Measurements from ENCODE around the gene RNF8. TPM values are rescaled to one million over a fixed set of nuclear protein-coding genes. Genes with fewer than 3 reads are reported as not detected.
A peak's percentile ranks its signal among the peaks of the same experiment; 100 is the strongest.

The RNF8 gene
- total RNA-seq, 1 donor from 2014 or later: 18.0 TPM

DNA sequence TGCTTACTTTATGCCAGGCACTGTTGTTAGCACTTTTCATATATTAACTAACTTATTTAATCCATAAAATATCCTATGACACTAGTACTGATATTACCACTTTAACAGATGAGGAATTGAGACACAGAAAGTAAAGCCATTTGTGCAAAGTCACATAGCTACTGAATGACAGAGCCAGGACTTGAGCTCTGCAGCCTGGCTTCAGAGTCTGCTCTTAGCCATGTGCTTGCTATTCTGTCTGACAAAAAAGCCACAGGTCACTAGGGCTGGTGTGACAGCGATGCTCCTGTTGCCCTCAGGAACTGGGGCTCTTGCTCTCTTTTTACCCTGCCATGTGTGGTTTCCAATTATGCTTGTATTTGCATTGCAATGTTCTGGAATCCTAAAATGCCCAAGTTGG lies 44.7 kb upstream of the RNF8 start:
- TF ChIP-seq, protein P1, sequence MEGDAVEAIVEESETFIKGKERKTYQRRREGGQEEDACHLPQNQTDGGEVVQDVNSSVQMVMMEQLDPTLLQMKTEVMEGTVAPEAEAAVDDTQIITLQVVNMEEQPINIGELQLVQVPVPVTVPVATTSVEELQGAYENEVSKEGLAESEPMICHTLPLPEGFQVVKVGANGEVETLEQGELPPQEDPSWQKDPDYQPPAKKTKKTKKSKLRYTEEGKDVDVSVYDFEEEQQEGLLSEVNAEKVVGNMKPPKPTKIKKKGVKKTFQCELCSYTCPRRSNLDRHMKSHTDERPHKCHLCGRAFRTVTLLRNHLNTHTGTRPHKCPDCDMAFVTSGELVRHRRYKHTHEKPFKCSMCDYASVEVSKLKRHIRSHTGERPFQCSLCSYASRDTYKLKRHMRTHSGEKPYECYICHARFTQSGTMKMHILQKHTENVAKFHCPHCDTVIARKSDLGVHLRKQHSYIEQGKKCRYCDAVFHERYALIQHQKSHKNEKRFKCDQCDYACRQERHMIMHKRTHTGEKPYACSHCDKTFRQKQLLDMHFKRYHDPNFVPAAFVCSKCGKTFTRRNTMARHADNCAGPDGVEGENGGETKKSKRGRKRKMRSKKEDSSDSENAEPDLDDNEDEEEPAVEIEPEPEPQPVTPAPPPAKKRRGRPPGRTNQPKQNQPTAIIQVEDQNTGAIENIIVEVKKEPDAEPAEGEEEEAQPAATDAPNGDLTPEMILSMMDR (conservative IDR thresholded peaks at IDR 0.05; ENCODE audit: low read depth, low read length): no peak
- no peak for DNase-seq (ENCODE audit: low read depth)
- no peak overlapping the region for H3K4me3 ChIP-seq (ENCODE audit: low read depth, low read length)

DNA sequence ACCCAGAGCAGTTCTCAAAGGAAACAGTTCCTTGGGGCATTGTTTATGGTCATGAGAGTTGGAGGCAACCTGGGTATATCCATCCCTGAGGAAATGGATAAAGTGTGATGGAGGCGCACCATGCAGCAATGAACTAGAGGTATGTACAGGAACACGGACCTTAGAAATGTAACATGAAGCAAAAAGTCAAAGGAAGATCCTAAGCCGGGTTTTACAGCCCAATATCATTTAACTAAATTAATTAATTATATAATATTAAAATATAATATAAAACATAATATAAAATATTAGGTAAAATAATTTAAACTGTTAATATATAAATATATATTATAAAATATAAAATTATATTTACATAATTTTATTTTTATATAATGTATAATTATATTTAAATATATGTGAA lies 44.1 kb upstream of the RNF8 start:
- H3K4me3 ChIP-seq (ENCODE audit: low read depth, low read length): no peak overlapping the region
- TF ChIP-seq, protein P1 (conservative IDR thresholded peaks at IDR 0.05; ENCODE audit: low read depth, low read length): no peak
- no peak for DNase-seq (ENCODE audit: low read depth)

DNA sequence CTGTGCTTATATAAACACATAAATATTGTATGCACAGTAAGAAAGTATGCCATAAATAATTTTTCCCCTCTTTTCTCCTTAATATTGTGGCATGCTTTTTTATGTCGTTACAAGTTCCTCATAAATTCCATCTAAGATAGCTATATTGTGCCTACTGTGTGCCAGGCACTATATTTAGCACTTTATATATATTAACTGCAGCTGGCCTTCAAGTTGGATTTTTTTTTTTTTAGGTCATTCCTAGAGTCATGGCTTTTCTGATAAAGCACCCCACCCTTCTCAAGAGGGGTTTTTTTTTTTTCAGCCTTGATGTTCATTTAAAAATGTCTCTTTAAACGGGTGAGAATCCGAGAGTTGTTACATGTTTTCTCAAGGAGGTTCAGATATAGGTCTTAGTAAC lies 42.8 kb upstream of the RNF8 start:
- H3K4me3 ChIP-seq (ENCODE audit: low read depth, low read length): no peak overlapping the region
- TF ChIP-seq, protein P1 (conservative IDR thresholded peaks at IDR 0.05; ENCODE audit: low read depth, low read length): no peak
- no peak for DNase-seq (ENCODE audit: low read depth)

DNA sequence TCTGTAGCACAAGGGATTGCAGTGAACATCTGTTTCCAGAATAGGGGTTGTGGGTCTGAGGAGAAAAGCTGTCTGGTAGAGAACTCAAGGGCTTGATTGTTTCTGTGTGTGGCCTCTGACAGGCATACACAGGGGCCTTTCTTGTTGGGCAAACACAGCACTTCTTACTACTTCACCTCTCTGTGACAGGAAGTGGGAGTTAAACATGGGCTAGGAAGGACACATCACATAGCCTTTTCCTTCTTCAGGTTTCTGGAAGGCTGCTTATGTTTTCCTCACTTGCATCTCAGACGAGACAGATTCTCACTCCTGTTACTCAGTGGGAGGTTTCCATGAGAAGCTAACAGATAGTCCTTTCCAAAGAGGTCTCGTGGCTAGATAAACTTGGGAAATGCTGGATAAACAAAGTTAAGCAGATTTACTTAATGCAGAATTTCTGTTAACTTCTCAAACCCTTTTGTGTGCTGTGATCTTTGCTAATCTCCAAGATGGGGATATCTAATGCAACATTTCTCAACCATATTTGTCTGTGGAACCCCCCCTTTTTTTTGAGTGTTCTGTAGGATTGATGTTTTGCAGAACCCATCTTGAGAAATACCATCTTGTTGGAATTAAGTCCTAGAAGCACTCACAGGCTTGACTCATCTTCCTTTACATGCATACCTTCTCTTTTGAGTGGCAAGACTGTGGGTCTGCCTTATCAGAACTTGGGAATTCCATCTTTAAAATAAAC lies 41.9 kb upstream of the RNF8 start:
- TF ChIP-seq, protein P1 (conservative IDR thresholded peaks at IDR 0.05; ENCODE audit: low read depth, low read length): no peak
- no peak overlapping the region for H3K4me3 ChIP-seq (ENCODE audit: low read depth, low read length)
- DNase-seq (ENCODE audit: low read depth): no peak

DNA sequence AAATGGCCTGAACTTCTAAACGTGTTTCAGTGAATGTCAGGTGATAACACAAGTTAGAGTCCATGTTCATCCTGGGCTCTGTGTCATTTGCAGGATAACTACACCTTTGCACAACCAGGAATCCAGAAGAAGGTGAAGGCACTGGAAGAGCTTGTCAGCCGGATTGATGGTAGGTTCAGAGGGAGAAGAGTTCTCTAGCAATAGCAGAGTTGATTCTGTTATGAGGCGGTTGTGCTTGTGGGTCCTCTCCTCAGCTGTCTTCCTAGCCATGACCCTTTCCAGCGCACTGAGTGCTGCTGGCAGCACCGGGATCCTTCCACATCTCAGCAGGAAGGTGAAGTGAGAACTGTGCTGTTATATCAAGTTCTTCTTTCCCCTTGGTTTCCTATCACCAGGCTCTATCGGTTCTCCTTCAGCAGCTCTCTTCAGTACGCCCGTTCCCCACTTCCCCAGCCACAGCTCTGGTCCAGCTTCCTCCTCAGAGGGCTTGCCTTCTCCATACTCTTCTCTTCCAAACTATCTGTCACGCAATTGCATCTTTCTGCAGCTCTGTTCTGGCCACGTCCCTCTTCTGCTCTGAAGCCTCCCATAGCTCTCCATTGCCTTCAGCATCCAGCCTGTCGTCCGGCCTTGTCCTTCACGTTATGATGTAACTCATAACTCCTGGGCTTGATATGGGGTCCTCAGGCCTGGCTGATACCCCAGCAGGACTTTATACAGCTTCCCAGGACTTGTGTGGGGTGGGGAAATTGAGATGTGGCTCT lies 39.9 kb upstream of the RNF8 start:
- no peak overlapping the region for H3K4me3 ChIP-seq (ENCODE audit: low read depth, low read length)
- TF ChIP-seq, protein P1 (conservative IDR thresholded peaks at IDR 0.05; ENCODE audit: low read depth, low read length): no peak
- no peak for DNase-seq (ENCODE audit: low read depth)

DNA sequence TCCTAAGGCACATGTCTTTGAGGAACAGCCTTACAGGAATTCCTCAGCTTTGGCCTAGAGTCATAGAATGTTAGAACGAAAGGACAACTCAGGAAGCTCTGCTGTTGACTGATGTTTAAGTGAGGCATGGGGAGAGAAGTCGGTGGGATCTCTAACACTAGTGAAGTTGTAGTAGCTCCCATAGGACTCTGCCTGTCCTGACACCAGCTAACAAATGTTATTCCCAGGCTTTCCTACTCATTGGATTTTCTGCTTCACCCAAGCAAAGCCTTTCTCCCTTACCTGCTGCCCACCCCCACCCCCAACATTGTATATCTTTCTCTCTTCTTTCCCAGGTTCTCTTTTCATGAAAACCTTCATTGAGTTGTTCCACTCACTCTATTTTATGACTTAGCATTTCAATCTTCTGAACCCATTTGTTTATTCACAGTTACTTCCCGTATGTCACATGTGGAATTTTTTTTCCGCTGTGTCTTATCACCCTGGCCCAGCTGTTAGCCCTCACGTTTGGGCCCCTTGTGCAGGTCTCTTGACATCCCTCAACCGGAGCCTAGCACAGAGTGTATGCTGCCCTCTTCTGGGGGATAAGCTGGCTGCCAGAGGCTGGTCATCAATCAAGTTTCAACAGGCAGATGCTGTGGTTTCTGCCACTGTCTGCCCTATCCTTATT lies 39.2 kb upstream of the RNF8 start:
- DNase-seq (ENCODE audit: low read depth): no peak
- TF ChIP-seq, protein P1 (conservative IDR thresholded peaks at IDR 0.05; ENCODE audit: low read depth, low read length): peak; percentile 79
- H3K4me3 ChIP-seq (ENCODE audit: low read depth, low read length): no peak overlapping the region
